ENCODE data around the gene CRYBG3. TPM values are rescaled to one million over a fixed set of nuclear protein-coding genes. Genes with fewer than 3 reads are reported as not detected.
A peak's percentile ranks its signal among the peaks of the same experiment; 100 is the strongest.

Gene CRYBG3
- total RNA-seq, 4 donors from 2014 or later, result 18.7 to 23.5 (median 21.1) TPM

GRCh38 chr3:97817965-97818364 lies 3.8 kb upstream of the CRYBG3 start:
- Histone ChIP-seq H3K9me3 (no peaks in the 10 kb centered on the region), H3K27me3 (no peaks in the 10 kb centered on the region), H3K36me3 (no peaks in the 10 kb centered on the region), H3K4me1 (peaks cover 0 to 10% (median 4%) of the 10 kb centered on the region in 4 donors), H3K27ac (replicated peaks in 1 of 4) (no peak overlapping the region), H3K4me3 (no peak overlapping the region)
- intact Hi-C loops (cut with DNase I), result no loop called here
- TF ChIP-seq EP300 (IDR thresholded peaks at IDR 0.05) (no peak), POLR2A (IDR thresholded peaks at IDR 0.05; ENCODE audit: low read depth) (no peak), POLR2AphosphoS5 (IDR thresholded peaks at IDR 0.05) (no peak)
- TF ChIP-seq, protein P1, sequence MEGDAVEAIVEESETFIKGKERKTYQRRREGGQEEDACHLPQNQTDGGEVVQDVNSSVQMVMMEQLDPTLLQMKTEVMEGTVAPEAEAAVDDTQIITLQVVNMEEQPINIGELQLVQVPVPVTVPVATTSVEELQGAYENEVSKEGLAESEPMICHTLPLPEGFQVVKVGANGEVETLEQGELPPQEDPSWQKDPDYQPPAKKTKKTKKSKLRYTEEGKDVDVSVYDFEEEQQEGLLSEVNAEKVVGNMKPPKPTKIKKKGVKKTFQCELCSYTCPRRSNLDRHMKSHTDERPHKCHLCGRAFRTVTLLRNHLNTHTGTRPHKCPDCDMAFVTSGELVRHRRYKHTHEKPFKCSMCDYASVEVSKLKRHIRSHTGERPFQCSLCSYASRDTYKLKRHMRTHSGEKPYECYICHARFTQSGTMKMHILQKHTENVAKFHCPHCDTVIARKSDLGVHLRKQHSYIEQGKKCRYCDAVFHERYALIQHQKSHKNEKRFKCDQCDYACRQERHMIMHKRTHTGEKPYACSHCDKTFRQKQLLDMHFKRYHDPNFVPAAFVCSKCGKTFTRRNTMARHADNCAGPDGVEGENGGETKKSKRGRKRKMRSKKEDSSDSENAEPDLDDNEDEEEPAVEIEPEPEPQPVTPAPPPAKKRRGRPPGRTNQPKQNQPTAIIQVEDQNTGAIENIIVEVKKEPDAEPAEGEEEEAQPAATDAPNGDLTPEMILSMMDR (IDR thresholded peaks at IDR 0.05), result no peak
- WGBS, result 77% methylated on average over 3 of the region's 3 CpGs
- no peak for DNase-seq (ENCODE audit: extremely low spot score)

GRCh38 chr3:97820780-97821179 lies 1.0 kb upstream of the CRYBG3 start:
- H3K27me3 ChIP-seq, result no peaks in the 10 kb centered on the region
- DNase-seq (ENCODE audit: extremely low spot score), result no peak
- no peak for TF ChIP-seq POLR2A (IDR thresholded peaks at IDR 0.05; ENCODE audit: low read depth)
- TF ChIP-seq, protein P1 (IDR thresholded peaks at IDR 0.05), result no peak
- TF ChIP-seq EP300 (IDR thresholded peaks at IDR 0.05), result no peak
- TF ChIP-seq POLR2AphosphoS5 (IDR thresholded peaks at IDR 0.05), result no peak
- H3K36me3 ChIP-seq, result no peaks in the 10 kb centered on the region
- peak overlapping the region; percentile 66 to 95 (median 87) for H3K4me3 ChIP-seq
- WGBS, result 85% methylated on average over 5 of the region's 5 CpGs
- intact Hi-C loops (cut with DNase I), result loop anchor here (10.0 kb wide), 2 partner anchors 154 to 704 kb away; partner anchors contain the start of genes CLDND1 and RIOX2
- H3K9me3 ChIP-seq, result no peaks in the 10 kb centered on the region
- peak overlapping the region in 3 of 4 donors; percentile 83 to 95 (median 92) for H3K27ac ChIP-seq (replicated peaks in 1 of 4)
- H3K4me1 ChIP-seq, result peaks cover 21 to 37% (median 29%) of the 10 kb centered on the region in 4 donors

GRCh38 chr3:97821287-97821773 lies 481 bp upstream of the CRYBG3 start:
- H3K36me3 ChIP-seq, result no peaks in the 10 kb centered on the region
- H3K27ac ChIP-seq (replicated peaks in 1 of 4), result peak overlapping the region; percentile 81 to 95 (median 88)
- no peaks in the 10 kb centered on the region for H3K9me3 ChIP-seq
- peak overlapping the region; percentile 66 to 95 (median 87) for H3K4me3 ChIP-seq
- H3K27me3 ChIP-seq, result no peaks in the 10 kb centered on the region
- peaks cover 23 to 37% (median 29%) of the 10 kb centered on the region in 4 donors for H3K4me1 ChIP-seq
- intact Hi-C loops (cut with DNase I), result loop anchor here (10.0 kb wide), 2 partner anchors 153 to 703 kb away; partner anchors contain the start of genes CLDND1 and RIOX2
- 2% methylated on average over 23 of the region's 23 CpGs for WGBS
- no peak for TF ChIP-seq POLR2A (IDR thresholded peaks at IDR 0.05; ENCODE audit: low read depth)
- no peak for TF ChIP-seq EP300 (IDR thresholded peaks at IDR 0.05)
- TF ChIP-seq, protein P1 (IDR thresholded peaks at IDR 0.05), result no peak
- TF ChIP-seq POLR2AphosphoS5 (IDR thresholded peaks at IDR 0.05), result no peak
- no peak for DNase-seq (ENCODE audit: extremely low spot score)

GRCh38 chr3:97822359-97822775 lies 556 bp downstream of the CRYBG3 start:
- intact Hi-C loops (cut with DNase I), result loop anchor here (10.0 kb wide), 2 partner anchors 152 to 702 kb away; partner anchors contain the start of genes CLDND1 and RIOX2
- no peak for DNase-seq (ENCODE audit: extremely low spot score)
- TF ChIP-seq POLR2AphosphoS5 (IDR thresholded peaks at IDR 0.05), result no peak
- TF ChIP-seq, protein P1 (IDR thresholded peaks at IDR 0.05), result peak in 1 of 3 experiments; percentile 2
- H3K27ac ChIP-seq (replicated peaks in 1 of 4), result peak overlapping the region; percentile 81 to 95 (median 88)
- no peaks in the 10 kb centered on the region for H3K9me3 ChIP-seq
- no peaks in the 10 kb centered on the region for H3K36me3 ChIP-seq
- H3K4me3 ChIP-seq, result peak overlapping the region; percentile 66 to 95 (median 87)
- WGBS, result under 1% methylated on average over 31 of the region's 36 CpGs
- H3K27me3 ChIP-seq, result no peaks in the 10 kb centered on the region
- H3K4me1 ChIP-seq, result peaks cover 23 to 43% (median 35%) of the 10 kb centered on the region in 4 donors
